Suprapubic skin (tissue), 4 donors: ENCODE data around the gene ZFYVE19.

Source experiments
- CTCF ChIP-seq, 2 donors: fragments of 200-600 bp in 1 of 2; fragments of 450-650 bp in 1 of 2; sonication (generic) in 1 of 2; IDR thresholded peaks; one replicate each; pipeline ENCODE4 v1.5.1; 2016 to 2019; ENCODE audit warnings: antibody characterized with exemption in 2 of 2, mild to moderate bottlenecking in 1 of 2, moderate library complexity in 1 of 2
- EP300 ChIP-seq: sonication (generic); formaldehyde crosslinking; IDR thresholded peaks from one replicate; pipeline ENCODE4 v1.6.1; 2017; ENCODE audit warnings: antibody characterized with exemption
- POLR2A ChIP-seq, 2 donors: fragments of 450-650 bp; IDR thresholded peaks; one replicate each; pipeline ENCODE4 v1.6.1; 2017; ENCODE audit warnings: antibody characterized with exemption in 2 of 2, mild to moderate bottlenecking in 2 of 2, moderate library complexity in 2 of 2
- POLR2AphosphoS5 ChIP-seq, 3 donors: sonication (generic); formaldehyde crosslinking; IDR thresholded peaks; one replicate each; pipeline ENCODE4 v1.6.1; 2017; ENCODE audit warnings: antibody characterized with exemption in 3 of 3

GRCh38 chr15:40764629-40765103 lies 42.2 kb upstream of the ZFYVE19 start:
- no peak for TF ChIP-seq POLR2AphosphoS5 (IDR thresholded peaks at IDR 0.05)
- TF ChIP-seq CTCF (IDR thresholded peaks at IDR 0.05), result no peak
- TF ChIP-seq EP300, result no peak
- TF ChIP-seq POLR2A (IDR thresholded peaks at IDR 0.05), result no peak
